ENCODE data around the gene TMBIM4.

DNA sequence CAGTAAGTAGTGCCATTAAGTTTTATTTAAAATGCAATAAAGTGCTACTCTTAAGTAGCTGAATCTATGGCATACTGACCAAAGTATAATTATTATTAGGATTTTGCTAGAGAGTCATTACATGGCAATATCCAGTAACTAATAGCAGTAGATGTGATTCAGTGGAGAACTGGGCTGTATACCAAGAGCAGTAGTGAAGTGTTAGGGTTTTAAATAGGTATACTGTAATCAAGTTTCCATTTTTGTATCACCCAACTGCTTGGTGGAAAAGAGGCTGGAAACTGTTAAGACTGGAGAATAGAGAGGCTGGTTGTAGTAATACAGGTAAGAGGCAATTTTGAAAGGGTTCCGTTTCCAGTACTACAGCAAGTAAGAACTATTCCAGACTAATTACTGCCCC is 25.9 kb downstream of the TMBIM4 start:
- TF ChIP-seq, protein P1, sequence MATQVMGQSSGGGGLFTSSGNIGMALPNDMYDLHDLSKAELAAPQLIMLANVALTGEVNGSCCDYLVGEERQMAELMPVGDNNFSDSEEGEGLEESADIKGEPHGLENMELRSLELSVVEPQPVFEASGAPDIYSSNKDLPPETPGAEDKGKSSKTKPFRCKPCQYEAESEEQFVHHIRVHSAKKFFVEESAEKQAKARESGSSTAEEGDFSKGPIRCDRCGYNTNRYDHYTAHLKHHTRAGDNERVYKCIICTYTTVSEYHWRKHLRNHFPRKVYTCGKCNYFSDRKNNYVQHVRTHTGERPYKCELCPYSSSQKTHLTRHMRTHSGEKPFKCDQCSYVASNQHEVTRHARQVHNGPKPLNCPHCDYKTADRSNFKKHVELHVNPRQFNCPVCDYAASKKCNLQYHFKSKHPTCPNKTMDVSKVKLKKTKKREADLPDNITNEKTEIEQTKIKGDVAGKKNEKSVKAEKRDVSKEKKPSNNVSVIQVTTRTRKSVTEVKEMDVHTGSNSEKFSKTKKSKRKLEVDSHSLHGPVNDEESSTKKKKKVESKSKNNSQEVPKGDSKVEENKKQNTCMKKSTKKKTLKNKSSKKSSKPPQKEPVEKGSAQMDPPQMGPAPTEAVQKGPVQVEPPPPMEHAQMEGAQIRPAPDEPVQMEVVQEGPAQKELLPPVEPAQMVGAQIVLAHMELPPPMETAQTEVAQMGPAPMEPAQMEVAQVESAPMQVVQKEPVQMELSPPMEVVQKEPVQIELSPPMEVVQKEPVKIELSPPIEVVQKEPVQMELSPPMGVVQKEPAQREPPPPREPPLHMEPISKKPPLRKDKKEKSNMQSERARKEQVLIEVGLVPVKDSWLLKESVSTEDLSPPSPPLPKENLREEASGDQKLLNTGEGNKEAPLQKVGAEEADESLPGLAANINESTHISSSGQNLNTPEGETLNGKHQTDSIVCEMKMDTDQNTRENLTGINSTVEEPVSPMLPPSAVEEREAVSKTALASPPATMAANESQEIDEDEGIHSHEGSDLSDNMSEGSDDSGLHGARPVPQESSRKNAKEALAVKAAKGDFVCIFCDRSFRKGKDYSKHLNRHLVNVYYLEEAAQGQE (IDR thresholded peaks at IDR 0.05; ENCODE audit: low read depth, low read length) = no peak
- TF ChIP-seq, protein P2, sequence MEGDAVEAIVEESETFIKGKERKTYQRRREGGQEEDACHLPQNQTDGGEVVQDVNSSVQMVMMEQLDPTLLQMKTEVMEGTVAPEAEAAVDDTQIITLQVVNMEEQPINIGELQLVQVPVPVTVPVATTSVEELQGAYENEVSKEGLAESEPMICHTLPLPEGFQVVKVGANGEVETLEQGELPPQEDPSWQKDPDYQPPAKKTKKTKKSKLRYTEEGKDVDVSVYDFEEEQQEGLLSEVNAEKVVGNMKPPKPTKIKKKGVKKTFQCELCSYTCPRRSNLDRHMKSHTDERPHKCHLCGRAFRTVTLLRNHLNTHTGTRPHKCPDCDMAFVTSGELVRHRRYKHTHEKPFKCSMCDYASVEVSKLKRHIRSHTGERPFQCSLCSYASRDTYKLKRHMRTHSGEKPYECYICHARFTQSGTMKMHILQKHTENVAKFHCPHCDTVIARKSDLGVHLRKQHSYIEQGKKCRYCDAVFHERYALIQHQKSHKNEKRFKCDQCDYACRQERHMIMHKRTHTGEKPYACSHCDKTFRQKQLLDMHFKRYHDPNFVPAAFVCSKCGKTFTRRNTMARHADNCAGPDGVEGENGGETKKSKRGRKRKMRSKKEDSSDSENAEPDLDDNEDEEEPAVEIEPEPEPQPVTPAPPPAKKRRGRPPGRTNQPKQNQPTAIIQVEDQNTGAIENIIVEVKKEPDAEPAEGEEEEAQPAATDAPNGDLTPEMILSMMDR (IDR thresholded peaks at IDR 0.05) = no peak
- no peak for TF ChIP-seq EP300 (IDR thresholded peaks at IDR 0.05; ENCODE audit: borderline replicate concordance in 1 of 2, low read depth in 1 of 2, low read length in 1 of 2)
